GM18526 (cell line): Measurements from ENCODE around the gene ARMC8.

Experiments used
- POLR2A ChIP-seq: IDR thresholded peaks from 3 replicates; pipeline ENCODE4 v1.6.1; 2011; ENCODE audit not compliant: insufficient read length; ENCODE audit errors: extremely low read depth

Gene ARMC8

GRCh38 chr3:138188013-138188730 lies 1.1 kb downstream of the ARMC8 start:
- TF ChIP-seq POLR2A: no peak

GRCh38 chr3:138195481-138195880 lies 8.4 kb downstream of the ARMC8 start:
- TF ChIP-seq POLR2A: no peak

DNA sequence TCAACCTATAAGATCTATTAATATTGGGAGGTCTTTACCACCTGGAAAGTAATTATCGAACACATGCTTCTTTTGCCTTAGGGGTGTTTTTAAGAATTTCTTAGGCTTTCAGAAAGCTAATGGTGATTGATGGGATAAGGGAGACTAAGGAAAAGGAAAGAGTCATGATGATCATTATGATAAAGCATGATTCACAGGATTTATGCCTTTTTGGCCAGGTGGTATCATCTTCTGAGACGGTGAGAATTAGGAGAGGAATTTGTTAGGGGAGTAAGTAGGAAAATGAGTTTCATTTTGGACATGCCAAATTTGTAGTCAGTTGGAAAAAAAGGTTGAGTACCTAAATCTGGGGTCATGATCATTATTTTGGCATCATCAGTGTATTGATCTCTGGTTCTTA lies 8.9 kb downstream of the ARMC8 start:
- TF ChIP-seq POLR2A: no peak

DNA sequence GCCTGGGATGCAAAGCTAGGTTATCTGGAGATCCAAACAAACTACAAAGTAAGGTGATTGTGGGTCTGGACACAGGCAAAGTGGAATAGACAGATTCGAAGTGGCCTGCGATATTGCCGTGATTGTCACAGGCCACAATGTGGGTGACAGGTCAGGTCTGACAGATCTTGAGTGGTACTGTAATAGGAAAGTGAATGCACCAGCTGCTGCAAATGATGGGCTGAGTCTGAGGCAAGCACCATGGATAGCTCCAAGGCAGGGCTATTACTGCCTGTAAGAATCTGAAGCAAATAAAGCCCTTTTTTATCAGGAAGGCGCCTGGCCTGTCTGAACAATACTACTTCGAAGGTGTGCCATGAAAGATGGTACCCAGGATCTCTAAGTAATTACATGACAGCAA lies 10.0 kb downstream of the ARMC8 start:
- TF ChIP-seq POLR2A: no peak

DNA sequence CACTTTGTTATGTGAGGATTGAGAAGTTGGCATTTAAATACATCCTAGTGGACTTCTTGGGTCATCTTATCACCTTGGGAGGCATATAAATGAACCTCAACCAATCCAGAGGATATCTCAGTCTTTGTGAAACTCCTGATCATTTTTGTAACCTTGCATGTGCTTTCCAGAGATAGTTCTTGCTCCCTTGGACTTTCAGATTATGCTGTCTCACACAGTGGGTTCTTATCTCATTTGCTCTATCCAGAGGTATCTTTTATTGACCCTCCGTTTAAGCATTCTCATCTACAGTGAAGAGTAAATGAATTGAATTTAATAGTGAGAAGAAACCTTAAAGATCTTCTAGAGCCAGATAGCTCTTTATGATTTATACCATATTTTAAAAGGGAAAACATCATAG lies 10.4 kb downstream of the ARMC8 start:
- no peak for TF ChIP-seq POLR2A

DNA sequence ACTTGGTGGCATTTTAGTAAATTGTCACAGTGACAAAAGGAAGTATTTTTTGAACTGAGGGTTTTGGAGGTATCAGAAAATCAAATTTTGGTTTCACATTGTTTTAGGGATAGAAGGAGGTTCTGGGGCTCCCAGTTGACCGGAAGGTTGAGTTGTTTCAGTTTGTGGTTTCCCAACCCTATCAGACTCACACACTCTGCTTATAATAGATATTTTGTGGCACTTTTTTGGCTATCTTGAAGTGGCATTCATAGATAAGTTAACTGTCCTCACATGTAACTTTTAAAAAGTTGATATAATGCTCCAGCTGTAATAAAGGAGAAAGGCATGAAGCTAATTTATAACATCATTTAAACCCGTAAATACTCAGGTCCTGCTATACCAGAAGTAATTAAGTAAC lies 12.8 kb downstream of the ARMC8 start:
- no peak for TF ChIP-seq POLR2A

- no peak for TF ChIP-seq POLR2A
Observed at GRCh38 chr3:138200424-138200823, 13.3 kb downstream of the ARMC8 start.

DNA sequence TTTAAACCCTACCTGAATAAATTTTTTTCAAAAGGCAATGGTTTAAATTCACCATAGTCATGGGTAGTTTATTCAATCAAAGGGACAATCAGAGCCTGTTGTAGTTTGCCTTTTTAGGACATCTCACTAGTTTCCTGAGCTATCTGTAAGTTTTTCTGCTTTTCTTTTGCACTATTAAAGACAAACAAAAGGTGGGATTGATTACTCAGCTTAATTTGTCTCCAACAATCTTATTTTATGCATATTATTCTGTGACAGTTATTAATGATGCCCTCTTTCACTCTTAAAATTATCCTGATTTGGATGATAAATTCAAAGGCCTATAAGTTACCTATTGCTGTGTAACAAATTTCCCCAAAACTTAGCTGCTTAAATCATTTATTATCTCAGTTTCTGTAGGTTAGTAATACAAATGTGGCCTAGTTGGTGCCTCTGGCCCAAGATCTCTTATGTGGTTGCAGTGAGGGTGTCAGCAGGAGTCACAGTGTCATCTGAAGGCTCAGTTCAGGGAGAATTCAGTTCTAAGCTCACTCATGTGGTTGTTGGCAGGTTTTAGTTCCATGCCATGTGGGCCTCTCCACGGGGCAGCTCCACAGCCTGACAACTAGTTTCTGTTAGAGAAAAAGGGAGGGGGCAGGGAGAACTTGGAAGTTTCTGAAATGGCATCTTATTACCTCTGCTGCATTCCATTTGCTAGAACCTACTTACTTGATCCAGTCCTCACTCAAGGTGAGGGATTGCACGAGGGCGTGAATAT lies 16.0 kb downstream of the ARMC8 start:
- no peak for TF ChIP-seq POLR2A

DNA sequence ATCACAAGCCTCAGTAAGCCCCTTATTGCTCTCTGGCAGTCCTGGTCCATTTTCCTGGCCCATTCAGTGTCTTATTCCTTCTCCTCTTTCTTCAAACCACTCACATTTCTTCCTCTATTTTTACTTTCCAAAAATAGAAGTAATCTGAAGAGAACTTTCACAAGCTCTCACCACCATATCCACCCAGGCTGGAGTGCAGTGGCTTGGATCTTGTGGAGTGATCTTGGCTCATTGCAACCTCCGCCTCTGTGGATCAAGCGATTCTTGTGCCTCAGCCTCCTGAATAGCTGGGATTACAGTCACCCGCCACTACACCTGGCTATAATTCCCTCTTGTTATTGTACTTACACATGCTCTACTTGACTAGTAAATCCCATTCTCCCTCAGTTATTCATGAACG lies 16.8 kb downstream of the ARMC8 start:
- TF ChIP-seq POLR2A: no peak

GRCh38 chr3:138205527-138205926 lies 18.4 kb downstream of the ARMC8 start:
- no peak for TF ChIP-seq POLR2A

GRCh38 chr3:138206196-138206595 lies 19.1 kb downstream of the ARMC8 start:
- TF ChIP-seq POLR2A: no peak

DNA sequence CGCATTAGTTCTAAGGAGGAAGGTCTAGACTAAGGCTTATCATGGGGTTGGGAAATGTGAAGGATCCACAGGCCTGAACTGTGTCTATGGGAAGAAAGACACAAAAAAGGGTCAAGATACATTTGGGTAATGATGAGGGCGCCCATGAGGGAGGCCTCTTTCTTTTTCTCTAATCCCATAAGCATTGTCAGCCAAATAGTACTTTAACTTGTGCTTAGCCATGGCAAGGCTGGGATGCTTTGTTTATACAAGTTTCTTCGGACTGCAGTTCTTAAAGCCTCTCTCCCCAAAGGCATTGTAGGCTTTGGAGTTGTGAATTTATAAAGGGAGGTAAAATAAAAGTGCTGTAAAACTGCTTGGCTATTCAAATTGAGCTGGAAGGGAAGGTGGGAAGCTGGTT lies 23.4 kb downstream of the ARMC8 start:
- TF ChIP-seq POLR2A: no peak

GRCh38 chr3:138213398-138214085 lies 26.4 kb downstream of the ARMC8 start:
- TF ChIP-seq POLR2A: no peak

GRCh38 chr3:138219255-138219654 lies 32.2 kb downstream of the ARMC8 start:
- no peak for TF ChIP-seq POLR2A

GRCh38 chr3:138220242-138220641 lies 33.1 kb downstream of the ARMC8 start:
- no peak for TF ChIP-seq POLR2A

DNA sequence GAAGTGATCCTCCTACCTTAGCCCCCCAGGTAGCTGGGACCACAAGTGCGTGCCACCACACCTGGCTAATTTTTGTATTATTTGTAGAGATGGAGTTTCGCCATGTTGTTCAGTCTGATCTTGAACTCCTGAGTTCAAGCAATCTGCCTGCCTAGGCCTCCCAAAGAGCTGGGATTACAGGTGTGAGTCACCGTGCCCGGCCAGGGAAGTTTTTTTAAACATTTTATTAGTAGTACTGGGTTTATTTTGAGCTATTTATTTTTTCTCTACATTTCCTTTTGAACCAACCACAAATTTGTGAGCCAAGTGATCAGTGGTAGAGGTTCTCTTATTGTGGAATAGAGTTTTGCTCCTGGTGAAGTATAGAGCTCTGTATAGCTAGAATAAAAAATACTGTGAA lies 33.7 kb downstream of the ARMC8 start:
- no peak for TF ChIP-seq POLR2A
